MM.1S (cell line): ENCODE data around the gene ATP2B2.

Source experiments
- EZH2 ChIP-seq: fragments of 300-600 bp; sonication (generic); optimal IDR thresholded peaks from 2 replicates; pipeline ENCODE3; 2017; ENCODE audit warnings: low read depth, mild to moderate bottlenecking, antibody characterized with exemption, low read length, mixed read lengths
- EZH2phosphoT487 ChIP-seq: fragments of 300-600 bp; sonication (generic); IDR thresholded peaks from 2 replicates; pipeline ENCODE4 v1.6.1; 2018; ENCODE audit warnings: antibody characterized with exemption, low read length
- TF ChIP-seq, protein P1 (sequence below): fragments of 300-600 bp; sonication (generic); IDR thresholded peaks from 2 replicates; pipeline ENCODE4 v1.5.1; 2016; ENCODE audit warnings: antibody characterized with exemption, low read length, mixed read lengths

DNA sequence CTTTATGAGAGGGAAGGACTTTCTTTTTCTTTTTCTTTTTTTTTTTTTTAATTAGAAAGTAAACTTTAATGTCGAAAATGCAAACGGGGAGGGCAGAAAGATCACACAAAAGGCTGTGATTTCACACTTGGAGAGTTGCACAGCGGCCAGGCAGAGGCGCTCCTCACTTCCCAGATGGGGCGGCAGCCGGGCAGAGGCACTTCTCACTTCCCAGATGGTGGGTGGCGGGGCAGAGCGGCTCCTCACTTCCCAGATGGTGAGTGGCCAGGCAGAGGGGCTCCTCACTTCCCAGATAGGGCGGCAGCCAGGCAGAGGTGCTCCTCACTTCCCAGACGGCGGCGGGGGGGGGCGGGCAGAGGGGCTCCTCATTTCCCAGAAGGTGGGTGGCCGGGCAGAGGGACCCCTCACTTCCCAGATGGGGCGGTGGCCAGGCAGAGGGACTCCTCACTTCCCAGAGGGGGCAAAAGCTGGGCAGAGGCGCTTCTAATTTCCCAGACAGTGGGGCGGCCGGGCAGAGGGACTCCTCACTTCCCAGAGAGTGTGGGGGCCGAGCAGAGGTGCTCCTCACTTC is 88.6 kb downstream of the ATP2B2 start:
- TF ChIP-seq EZH2 (no peak), EZH2phosphoT487 (no peak)
- TF ChIP-seq, protein P1, sequence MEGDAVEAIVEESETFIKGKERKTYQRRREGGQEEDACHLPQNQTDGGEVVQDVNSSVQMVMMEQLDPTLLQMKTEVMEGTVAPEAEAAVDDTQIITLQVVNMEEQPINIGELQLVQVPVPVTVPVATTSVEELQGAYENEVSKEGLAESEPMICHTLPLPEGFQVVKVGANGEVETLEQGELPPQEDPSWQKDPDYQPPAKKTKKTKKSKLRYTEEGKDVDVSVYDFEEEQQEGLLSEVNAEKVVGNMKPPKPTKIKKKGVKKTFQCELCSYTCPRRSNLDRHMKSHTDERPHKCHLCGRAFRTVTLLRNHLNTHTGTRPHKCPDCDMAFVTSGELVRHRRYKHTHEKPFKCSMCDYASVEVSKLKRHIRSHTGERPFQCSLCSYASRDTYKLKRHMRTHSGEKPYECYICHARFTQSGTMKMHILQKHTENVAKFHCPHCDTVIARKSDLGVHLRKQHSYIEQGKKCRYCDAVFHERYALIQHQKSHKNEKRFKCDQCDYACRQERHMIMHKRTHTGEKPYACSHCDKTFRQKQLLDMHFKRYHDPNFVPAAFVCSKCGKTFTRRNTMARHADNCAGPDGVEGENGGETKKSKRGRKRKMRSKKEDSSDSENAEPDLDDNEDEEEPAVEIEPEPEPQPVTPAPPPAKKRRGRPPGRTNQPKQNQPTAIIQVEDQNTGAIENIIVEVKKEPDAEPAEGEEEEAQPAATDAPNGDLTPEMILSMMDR, result no peak
